SK-N-MC (cell line): Measurements from ENCODE around the gene TAF4.

Source experiments
- DNase-seq: peaks from one replicate; pipeline ENCODE4 v3.0.0-alpha.2; 2011; ENCODE audit warnings: low read depth, low spot score
- H3K27ac ChIP-seq: fragments of 200-600 bp; sonication (generic); 2 replicates; pipeline ENCODE4 v1.5.1; 2016; ENCODE audit warnings: mixed run types
- H3K36me3 ChIP-seq: fragments of 200-600 bp; sonication (generic); 2 replicates; pipeline ENCODE4 v1.6.1; 2017; ENCODE audit warnings: antibody characterized with exemption, low read length, mixed read lengths; ENCODE audit not compliant: insufficient read depth
- H3K4me3 ChIP-seq: fragments of 200-600 bp; sonication (generic); 2 replicates; pipeline ENCODE4 v1.5.1; 2016
- H3K9ac ChIP-seq: fragments of 200-600 bp; sonication (generic); 2 replicates; pipeline ENCODE4 v1.8.0; 2017; ENCODE audit warnings: mixed run types, mixed read lengths; ENCODE audit not compliant: insufficient read length
- H3K9me3 ChIP-seq: fragments of 200-600 bp; sonication (generic); 2 replicates; pipeline ENCODE4 v1.6.1; 2017; ENCODE audit warnings: low read depth, mild to moderate bottlenecking, antibody characterized with exemption, low read length, moderate library complexity, mixed read lengths
- EZH2 ChIP-seq: fragments of 200-600 bp; sonication (generic); IDR thresholded peaks from one replicate; pipeline ENCODE4 v1.6.1; 2017; ENCODE audit warnings: antibody characterized with exemption
- FOXP2 ChIP-seq: optimal IDR thresholded peaks from 2 replicates; pipeline ENCODE3; 2011; ENCODE audit warnings: mild to moderate bottlenecking, moderate library complexity; ENCODE audit not compliant: insufficient read depth; ENCODE audit errors: extremely low read length, control extremely low read depth
- POLR2AphosphoS5 ChIP-seq: IDR thresholded peaks from 2 replicates; pipeline ENCODE4 v1.6.1; 2012; ENCODE audit warnings: mild to moderate bottlenecking, low read depth, low read length, borderline replicate concordance

TAF4 gene

GRCh38 chr20:61925555-61926252 is 140.0 kb downstream of the TAF4 start:
- Histone ChIP-seq H3K36me3 (no peaks in the 10 kb centered on the region), H3K9ac (no peak overlapping the region), H3K27ac (no peak overlapping the region), H3K9me3 (no peaks in the 10 kb centered on the region), H3K4me3 (no peak overlapping the region)
- no peak for DNase-seq
- TF ChIP-seq FOXP2 (no peak), POLR2AphosphoS5 (no peak), EZH2 (no peak)

- Histone ChIP-seq H3K27ac (no peak overlapping the region), H3K9ac (no peak overlapping the region), H3K9me3 (no peaks in the 10 kb centered on the region), H3K4me3 (no peak overlapping the region), H3K36me3 (no peaks in the 10 kb centered on the region)
- TF ChIP-seq POLR2AphosphoS5: no peak
- TF ChIP-seq EZH2: no peak
- no peak for TF ChIP-seq FOXP2
- no peak for DNase-seq
Measured at GRCh38 chr20:61924858-61925554, 140.7 kb downstream of the TAF4 start.
